ENCODE data around the gene LHFPL6.

DNA sequence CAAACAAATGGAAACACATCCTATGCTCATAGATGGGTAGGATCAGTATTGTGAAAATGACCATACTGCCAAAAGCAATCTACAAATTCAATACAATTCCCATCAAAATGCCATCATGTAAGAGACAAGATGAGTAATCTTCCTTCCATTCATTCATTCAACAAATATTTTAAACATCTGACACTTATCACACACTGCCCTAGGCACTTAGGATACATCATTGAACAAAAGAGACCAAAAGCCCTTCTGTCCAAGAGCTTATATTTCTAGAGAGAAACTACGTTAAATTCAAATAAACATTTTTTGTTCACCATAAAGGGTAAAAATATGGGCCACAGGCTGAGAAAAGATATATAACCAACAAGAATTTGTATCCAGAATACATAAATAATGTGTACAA lies 20.5 kb upstream of the LHFPL6 start:
- TF ChIP-seq, protein P1, sequence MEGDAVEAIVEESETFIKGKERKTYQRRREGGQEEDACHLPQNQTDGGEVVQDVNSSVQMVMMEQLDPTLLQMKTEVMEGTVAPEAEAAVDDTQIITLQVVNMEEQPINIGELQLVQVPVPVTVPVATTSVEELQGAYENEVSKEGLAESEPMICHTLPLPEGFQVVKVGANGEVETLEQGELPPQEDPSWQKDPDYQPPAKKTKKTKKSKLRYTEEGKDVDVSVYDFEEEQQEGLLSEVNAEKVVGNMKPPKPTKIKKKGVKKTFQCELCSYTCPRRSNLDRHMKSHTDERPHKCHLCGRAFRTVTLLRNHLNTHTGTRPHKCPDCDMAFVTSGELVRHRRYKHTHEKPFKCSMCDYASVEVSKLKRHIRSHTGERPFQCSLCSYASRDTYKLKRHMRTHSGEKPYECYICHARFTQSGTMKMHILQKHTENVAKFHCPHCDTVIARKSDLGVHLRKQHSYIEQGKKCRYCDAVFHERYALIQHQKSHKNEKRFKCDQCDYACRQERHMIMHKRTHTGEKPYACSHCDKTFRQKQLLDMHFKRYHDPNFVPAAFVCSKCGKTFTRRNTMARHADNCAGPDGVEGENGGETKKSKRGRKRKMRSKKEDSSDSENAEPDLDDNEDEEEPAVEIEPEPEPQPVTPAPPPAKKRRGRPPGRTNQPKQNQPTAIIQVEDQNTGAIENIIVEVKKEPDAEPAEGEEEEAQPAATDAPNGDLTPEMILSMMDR (conservative IDR thresholded peaks at IDR 0.05), result no peak
- no peak for TF ChIP-seq EZH2 (IDR thresholded peaks at IDR 0.05; ENCODE audit: low read depth)

Measured in PC-9 (cell line).